ENCODE results near the gene AP5Z1. TPM values are rescaled to one million over a fixed set of nuclear protein-coding genes. Genes with fewer than 3 reads are reported as not detected.

AP5Z1 gene
- total and polyA plus RNA-seq, 2 of the 4 experiments (the other 2 are of a cell fraction) = 9.7 to 38.7 TPM

DNA sequence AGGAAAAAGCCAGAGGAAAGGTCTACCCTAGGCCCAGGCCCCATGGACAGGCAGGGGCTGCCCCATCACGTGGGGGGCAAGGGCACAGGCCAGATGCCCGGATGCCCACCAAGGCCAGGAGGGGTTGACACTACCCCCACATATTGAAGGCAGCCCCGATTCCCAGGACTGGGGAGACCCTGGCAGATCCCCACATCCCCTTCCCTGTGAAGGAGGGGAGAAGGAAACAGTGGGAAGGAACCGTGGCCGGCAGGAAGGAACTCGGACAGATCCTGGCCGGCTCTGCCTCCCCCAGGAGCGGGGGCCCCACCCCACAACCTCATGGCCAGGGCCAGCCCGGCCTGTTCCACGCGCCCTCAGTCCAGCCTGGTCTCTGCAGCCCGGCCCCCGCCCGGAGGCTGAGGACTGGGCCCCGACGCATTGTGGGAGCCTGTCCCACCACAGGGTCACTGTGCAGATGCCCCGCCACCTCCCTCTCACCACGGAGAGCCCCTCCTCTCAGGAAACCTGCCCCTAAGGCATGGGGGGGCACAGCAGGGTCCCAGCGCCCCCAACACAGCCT, 45.1 kb downstream of the AP5Z1 start:
- Histone ChIP-seq H2BK5ac (ENCODE audit: low read depth, low read length, poor library complexity, severe bottlenecking) (no peak overlapping the region), H2AK5ac (ENCODE audit: low read depth, low read length) (no peak overlapping the region), H3K14ac (replicated peaks; ENCODE audit: low read depth, low read length) (no peak overlapping the region), H3K4me2 (ENCODE audit: low read depth, low read length) (no peak overlapping the region), H2AK9ac (replicated peaks; ENCODE audit: low read depth, low read length, poor library complexity) (no peak overlapping the region), H3K9me3 (ENCODE audit: control insufficient read depth, insufficient read depth, low read length) (no peaks in the 10 kb centered on the region), H3K4me3 (ENCODE audit: insufficient read depth, low read depth, low read length) (no peak overlapping the region), H3K23ac (ENCODE audit: low read depth, low read length) (no peak overlapping the region), H2BK120ac (ENCODE audit: low read depth, low read length) (no peak overlapping the region), H3K79me1 (ENCODE audit: low read depth in 1 of 2, low read length in 2 of 2) (no peaks in the 10 kb centered on the region), H4K5ac (ENCODE audit: low read depth, low read length) (no peak overlapping the region), H3K56ac (ENCODE audit: extremely low read depth, insufficient read depth, low read length) (no peak overlapping the region), H3K27me3 (ENCODE audit: control insufficient read depth, insufficient read depth, low read length) (peaks cover 2% of the 10 kb centered on the region; the same call in 1 of the 2 replicates), H4K91ac (ENCODE audit: insufficient read depth, low read depth, low read length) (no peak overlapping the region), H3K9ac (ENCODE audit: low read depth, low read length) (no peak overlapping the region), H3K18ac (ENCODE audit: low read depth, low read length) (no peak overlapping the region), H4K8ac (ENCODE audit: low read depth in 2 of 2, low read length in 2 of 2) (no peak overlapping the region), H2AFZ (replicated peaks; ENCODE audit: low read length, poor library complexity) (no peak overlapping the region), H2BK15ac (ENCODE audit: low read depth, low read length) (no peak overlapping the region), H3K36me3 (ENCODE audit: control insufficient read depth, insufficient read depth, low read length) (no peaks in the 10 kb centered on the region), H3K27ac (ENCODE audit: insufficient read depth, low read length) (no peak overlapping the region), H3K4me1 (ENCODE audit: control insufficient read depth, insufficient read depth, low read length) (no peaks in the 10 kb centered on the region; the same call in 1 of the 2 replicates), H2BK20ac (ENCODE audit: low read depth, low read length) (no peak overlapping the region), H4K20me1 (ENCODE audit: insufficient read depth, low read length) (no peaks in the 10 kb centered on the region), H3K9me1 (ENCODE audit: insufficient read depth, low read length) (no peaks in the 10 kb centered on the region), H3K4ac (ENCODE audit: low read depth, low read length) (no peak overlapping the region)
- TF ChIP-seq CHD1 (IDR thresholded peaks at IDR 0.05; ENCODE audit: low read depth, low read length) (no peak), MAZ (IDR thresholded peaks at IDR 0.05; ENCODE audit: borderline replicate concordance, low read depth, low read length) (no peak), NFE2L2 (IDR thresholded peaks at IDR 0.05; ENCODE audit: low read depth, low read length) (no peak), BHLHE40 (IDR thresholded peaks at IDR 0.05; ENCODE audit: low read depth, low read length) (no peak)
- TF ChIP-seq, protein P1, sequence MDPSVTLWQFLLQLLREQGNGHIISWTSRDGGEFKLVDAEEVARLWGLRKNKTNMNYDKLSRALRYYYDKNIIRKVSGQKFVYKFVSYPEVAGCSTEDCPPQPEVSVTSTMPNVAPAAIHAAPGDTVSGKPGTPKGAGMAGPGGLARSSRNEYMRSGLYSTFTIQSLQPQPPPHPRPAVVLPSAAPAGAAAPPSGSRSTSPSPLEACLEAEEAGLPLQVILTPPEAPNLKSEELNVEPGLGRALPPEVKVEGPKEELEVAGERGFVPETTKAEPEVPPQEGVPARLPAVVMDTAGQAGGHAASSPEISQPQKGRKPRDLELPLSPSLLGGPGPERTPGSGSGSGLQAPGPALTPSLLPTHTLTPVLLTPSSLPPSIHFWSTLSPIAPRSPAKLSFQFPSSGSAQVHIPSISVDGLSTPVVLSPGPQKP (IDR thresholded peaks at IDR 0.05; ENCODE audit: borderline replicate concordance, low read depth, low read length) = no peak
- 100% methylated on average over 1 of the region's 19 CpGs; no CpG with 5 or more reads in 1 of the 2 experiments for WGBS, 2 experiments (ENCODE audit: extremely low coverage in 2 of 2, insufficient read length in 1 of 2)
- no peak for DNase-seq
- ATAC-seq (ENCODE audit: low read depth) = no peak
- intact Hi-C loops (cut with micrococcal nuclease) (no loop called here), dilution Hi-C loops (cut with HindIII; ENCODE audit: low sequenced_read_pairs, unreplicated experiment) (no loop called here), in situ Hi-C loops (cut with MboI; ENCODE audit: low sequenced_read_pairs) (no loop called here)
- ChIA-PET CTCF (no interaction called here), POLR2A (ENCODE audit: unreplicated experiment) (no interaction called here)
- BruUV-seq (replicated peaks) = no TSS peak
